IMR-90 (cell line): ENCODE results near the gene MED12L. TPM values are rescaled to one million over a fixed set of nuclear protein-coding genes. Genes with fewer than 3 reads are reported as not detected.

Experiments used
- ATAC-seq: fragments of 200-7000 bp; cut with Tn5 transposase; 2 replicates; pipeline ENCODE4 v1.9.1; 2020; ENCODE audit warnings: low read depth, mild to moderate bottlenecking, moderate library complexity
- BruUV-seq: library from RNA; stranded (reverse); fragments of 400-500 nt; replicated peaks from 2 replicates; lab custom pipeline; 2021; lab: Mats Ljungman, UMichigan
- CTCF ChIA-PET: fragments of 300-600 bp; formaldehyde crosslinking; extraction: SDS; loops from one replicate; lab custom pipeline; 2021; ENCODE audit warnings: antibody characterized with exemption; lab: Yijun Ruan, JAX
- POLR2A ChIA-PET: fragments of 300-600 bp; sonication (Branson Sonifier 250); formaldehyde crosslinking; loops from one replicate; lab custom pipeline; 2022; ENCODE audit warnings: antibody characterized with exemption; ENCODE audit not compliant: unreplicated experiment; lab: Charles Lee
- DNase-seq: peaks from one replicate; pipeline ENCODE4 v3.0.0; 2013
- H2AFZ ChIP-seq: replicated peaks from 2 replicates; pipeline ENCODE3; 2013; ENCODE audit warnings: low read length, mild to moderate bottlenecking; ENCODE audit not compliant: poor library complexity
- H2AK5ac ChIP-seq: 2 replicates; pipeline ENCODE4 v1.6.1; 2013; ENCODE audit warnings: low read depth, low read length, inconsistent platforms
- H2AK9ac ChIP-seq: replicated peaks from 2 replicates; pipeline ENCODE3; 2013; ENCODE audit warnings: mild to moderate bottlenecking, low read depth, low read length, moderate library complexity; ENCODE audit not compliant: poor library complexity
- H2BK120ac ChIP-seq: 2 replicates; pipeline ENCODE4 v1.6.1; 2013; ENCODE audit warnings: low read depth, low read length, inconsistent platforms
- H2BK15ac ChIP-seq: 3 replicates; pipeline ENCODE4 v1.6.1; 2013; ENCODE audit warnings: low read depth, low read length, inconsistent platforms
- H2BK20ac ChIP-seq: 2 replicates; pipeline ENCODE4 v1.6.1; 2013; ENCODE audit warnings: low read depth, mild to moderate bottlenecking, inconsistent platforms, low read length, moderate library complexity
- H2BK5ac ChIP-seq: 2 replicates; pipeline ENCODE4 v1.6.1; 2013; ENCODE audit warnings: mild to moderate bottlenecking, low read depth, low read length, inconsistent platforms; ENCODE audit not compliant: poor library complexity, severe bottlenecking
- H3K14ac ChIP-seq: replicated peaks from 2 replicates; pipeline ENCODE4 v1.6.1; 2013; ENCODE audit warnings: low read depth, low read length, inconsistent platforms
- H3K18ac ChIP-seq: 2 replicates; pipeline ENCODE4 v1.6.1; 2013; ENCODE audit warnings: low read depth, low read length, control low read depth
- H3K23ac ChIP-seq: 2 replicates; pipeline ENCODE4 v1.6.1; 2013; ENCODE audit warnings: low read depth, low read length, inconsistent platforms
- H3K27ac ChIP-seq: 2 replicates; pipeline ENCODE4 v1.5.1; 2013; ENCODE audit warnings: mild to moderate bottlenecking, control low read depth, low read length; ENCODE audit not compliant: insufficient read depth
- H3K27me3 ChIP-seq: 2 replicates; pipeline ENCODE4 v1.6.1; 2013; ENCODE audit warnings: low read length; ENCODE audit not compliant: control insufficient read depth, insufficient read depth
- H3K36me3 ChIP-seq: 2 replicates; pipeline ENCODE4 v1.6.1; 2013; ENCODE audit warnings: low read length, mixed read lengths; ENCODE audit not compliant: control insufficient read depth, insufficient read depth
- H3K4ac ChIP-seq: 2 replicates; pipeline ENCODE4 v1.6.1; 2013; ENCODE audit warnings: low read depth, low read length, inconsistent platforms
- H3K4me1 ChIP-seq: 2 replicates; pipeline ENCODE4 v1.6.1; 2013; ENCODE audit warnings: low read length, mixed read lengths; ENCODE audit not compliant: control insufficient read depth, insufficient read depth
- H3K4me2 ChIP-seq: 2 replicates; pipeline ENCODE4 v1.6.1; 2013; ENCODE audit warnings: low read depth, mild to moderate bottlenecking, control low read depth, low read length, moderate library complexity
- H3K4me3 ChIP-seq: 2 replicates; pipeline ENCODE4 v1.5.1; 2013; ENCODE audit warnings: low read depth, mild to moderate bottlenecking, control low read depth, low read length, moderate library complexity; ENCODE audit not compliant: insufficient read depth
- H3K56ac ChIP-seq: 2 replicates; pipeline ENCODE4 v1.6.1; 2013; ENCODE audit warnings: low read length, inconsistent platforms; ENCODE audit not compliant: insufficient read depth; ENCODE audit errors: extremely low read depth
- H3K79me1 ChIP-seq, 2 experiments: 2 replicates each; pipeline ENCODE4 v1.6.1; 2013; ENCODE audit warnings: low read length in 2 of 2, inconsistent platforms in 1 of 2, low read depth in 1 of 2
- H3K9ac ChIP-seq: 2 replicates; pipeline ENCODE4 v1.6.1; 2013; ENCODE audit warnings: low read depth, low read length, control low read depth
- H3K9me1 ChIP-seq: 2 replicates; pipeline ENCODE4 v1.6.1; 2013; ENCODE audit warnings: low read length, inconsistent platforms; ENCODE audit not compliant: insufficient read depth
- H3K9me3 ChIP-seq: 2 replicates; pipeline ENCODE4 v1.6.1; 2013; ENCODE audit warnings: low read length; ENCODE audit not compliant: control insufficient read depth, insufficient read depth
- H4K20me1 ChIP-seq: 2 replicates; pipeline ENCODE4 v1.6.1; 2013; ENCODE audit warnings: low read length, inconsistent platforms; ENCODE audit not compliant: insufficient read depth
- H4K5ac ChIP-seq: 2 replicates; pipeline ENCODE4 v1.6.1; 2013; ENCODE audit warnings: mild to moderate bottlenecking, low read depth, low read length, control low read depth
- H4K8ac ChIP-seq, 2 experiments: 2 replicates each; pipeline ENCODE4 v1.6.1; 2013; ENCODE audit warnings: low read depth in 2 of 2, low read length in 2 of 2, control low read depth in 1 of 2, inconsistent platforms in 1 of 2
- H4K91ac ChIP-seq: 2 replicates; pipeline ENCODE4 v1.6.1; 2013; ENCODE audit warnings: low read depth, low read length, inconsistent platforms; ENCODE audit not compliant: insufficient read depth
- CTCF ChIP-seq: conservative IDR thresholded peaks from 2 replicates; pipeline ENCODE4 v1.5.1; 2012; ENCODE audit warnings: mild to moderate bottlenecking, low read depth, low read length, improper control_type of control experiment
- ELK1 ChIP-seq: fragments of 150-350 bp; IDR thresholded peaks from 2 replicates; pipeline ENCODE4 v1.6.1; 2016; ENCODE audit warnings: low read depth, mild to moderate bottlenecking, low read length, moderate library complexity, borderline replicate concordance
- FOS ChIP-seq: fragments of 150-350 bp; IDR thresholded peaks from 2 replicates; pipeline ENCODE4 v1.6.1; 2016; ENCODE audit warnings: low read depth, low read length
- MAZ ChIP-seq: IDR thresholded peaks from 2 replicates; pipeline ENCODE4 v1.6.1; 2012; ENCODE audit warnings: low read depth, mild to moderate bottlenecking, low read length, improper control_type of control experiment, moderate library complexity, borderline replicate concordance
- MXI1 ChIP-seq: IDR thresholded peaks from 2 replicates; pipeline ENCODE4 v1.6.1; 2012; ENCODE audit warnings: low read depth, mild to moderate bottlenecking, low read length, moderate library complexity, borderline replicate concordance
- NFE2L2 ChIP-seq: fragments of 150-350 bp; IDR thresholded peaks from 2 replicates; pipeline ENCODE4 v1.6.1; 2016; ENCODE audit warnings: low read depth, mild to moderate bottlenecking, low read length
- RCOR1 ChIP-seq: IDR thresholded peaks from 2 replicates; pipeline ENCODE4 v1.6.1; 2012; ENCODE audit warnings: mild to moderate bottlenecking, low read length, improper control_type of control experiment; ENCODE audit not compliant: insufficient replicate concordance
- RFX5 ChIP-seq: IDR thresholded peaks from 2 replicates; pipeline ENCODE4 v1.8.0; 2012; ENCODE audit warnings: low read depth, mild to moderate bottlenecking, low read length, moderate library complexity
- SMC3 ChIP-seq: fragments of 150-350 bp; IDR thresholded peaks from 2 replicates; pipeline ENCODE4 v1.6.1; 2016; ENCODE audit warnings: low read depth, mild to moderate bottlenecking, antibody characterized with exemption, low read length, moderate library complexity
- USF2 ChIP-seq: fragments of 150-350 bp; IDR thresholded peaks from 2 replicates; pipeline ENCODE4 v1.6.1; 2017; ENCODE audit warnings: mild to moderate bottlenecking, antibody characterized with exemption, low read length, low read depth
- WGBS, 2 experiments: methylation state at CpG; one replicate each; pipeline versions ENCODE4 v1.1.5 to v1.1.7; 2013; ENCODE audit warnings: missing lambda C conversion rate in 2 of 2; ENCODE audit not compliant: insufficient read length in 1 of 2; ENCODE audit errors: extremely low coverage in 2 of 2; 5-methylcytosine and 5-hydroxymethylcytosine counted together
- dilution Hi-C: fragments of 300-500 bp; cut with HindIII; formaldehyde crosslinking; loops from one replicate; pipeline ENCODE4 v1.14.3; 2018; ENCODE audit warnings: low sequenced_read_pairs; ENCODE audit not compliant: unreplicated experiment
- in situ Hi-C: fragments of 300-500 bp; cut with MboI; formaldehyde crosslinking; loops from 3 replicates; pipeline ENCODE4 v1.14.3; 2019; ENCODE audit warnings: low sequenced_read_pairs, inconsistent platforms, mixed read lengths
- intact Hi-C: fragments of 100-400 bp; cut with micrococcal nuclease; formaldehyde crosslinking; loops from 2 replicates; pipeline ENCODE4 v1.10.0; 2022
- polyA plus RNA-seq, 3 experiments: library from polyadenylated mRNA; depleted of rRNA; stranded (reverse); fragments of >200 nt; gene quantifications; 2 replicates each; pipeline ENCODE4 v1.2.3, GENCODE V29; 2012; ENCODE audit warnings: low replicate concordance in 1 of 3
- total RNA-seq: library from RNA; depleted of rRNA; stranded (reverse); fragments of >200 nt; gene quantifications from 2 replicates; pipeline ENCODE4 v1.2.3, GENCODE V29; 2012

The MED12L gene
- total and polyA plus RNA-seq, 2 of the 4 experiments (the other 2 are of a cell fraction) = 0.05 to 0.18 TPM

GRCh38 chr3:151142929-151143328 is 57.5 kb downstream of the MED12L start:
- dilution Hi-C loops (no loop called here), intact Hi-C loops (no loop called here), in situ Hi-C loops (loop anchor here (10.0 to 25.0 kb wide), 4 partner anchors 128 to 418 kb away; partner anchors contain the start of gene MINDY4B)
- Histone ChIP-seq H2BK15ac (no peak overlapping the region), H3K56ac (no peak overlapping the region), H3K4me1 (peaks cover 2% of the 10 kb centered on the region; the same call in 1 of the 2 replicates), H3K4me2 (no peak overlapping the region), H3K79me1 (no peaks in the 10 kb centered on the region), H3K9ac (no peak overlapping the region), H4K20me1 (no peaks in the 10 kb centered on the region), H2AK5ac (no peak overlapping the region), H3K18ac (no peak overlapping the region), H3K23ac (no peak overlapping the region), H3K9me3 (no peaks in the 10 kb centered on the region), H3K4me3 (no peak overlapping the region), H4K5ac (no peak overlapping the region), H3K9me1 (no peaks in the 10 kb centered on the region), H3K14ac (no peak overlapping the region), H2AFZ (no peak overlapping the region), H2BK120ac (no peak overlapping the region), H4K8ac (no peak overlapping the region), H3K27ac (no peak overlapping the region), H3K4ac (no peak overlapping the region), H2BK5ac (no peak overlapping the region), H4K91ac (no peak overlapping the region), H2AK9ac (no peak overlapping the region), H2BK20ac (no peak overlapping the region), H3K27me3 (peaks cover 28% of the 10 kb centered on the region), H3K36me3 (no peaks in the 10 kb centered on the region)
- CTCF ChIA-PET = interaction anchor here (1.3 to 1.6 kb wide), 3 partner anchors 56 to 355 kb away, joined by 3 to 4 read pairs (median 4); no protein-coding TSS in a partner anchor
- TF ChIP-seq RCOR1 = no peak
- TF ChIP-seq MAZ = no peak
- TF ChIP-seq CTCF = no peak
- TF ChIP-seq SMC3 = no peak
- no peak for TF ChIP-seq USF2
- no peak for TF ChIP-seq MXI1
- no peak for TF ChIP-seq NFE2L2
- no peak for TF ChIP-seq RFX5
- TF ChIP-seq ELK1 = no peak
- TF ChIP-seq FOS = no peak
- no CpG with 5 or more reads among the region's 5 CpGs for WGBS, 2 experiments
- no TSS peak for BruUV-seq
- POLR2A ChIA-PET = no interaction called here
- no peak for ATAC-seq
- no peak for DNase-seq
